WTC11 (cell line): ENCODE measurements around the gene C10orf95.

Experiments
- CREB1 ChIP-seq: sonication (generic); formaldehyde crosslinking; IDR thresholded peaks from 2 replicates; pipeline ENCODE4 v1.8.0; 2023; ENCODE audit warnings: mild to moderate bottlenecking, missing genetic modification reagents
- CTCF ChIP-seq: fragments of 200-600 bp; IDR thresholded peaks from 2 replicates; pipeline ENCODE4 v1.8.0; 2022; ENCODE audit warnings: antibody characterized with exemption
- FOXK1 ChIP-seq: sonication (generic); formaldehyde crosslinking; IDR thresholded peaks from 2 replicates; pipeline ENCODE4 v1.8.0; 2022; ENCODE audit warnings: mild to moderate bottlenecking, moderate library complexity, missing genetic modification reagents
- JUN ChIP-seq: sonication (generic); formaldehyde crosslinking; IDR thresholded peaks from 2 replicates; pipeline ENCODE4 v1.8.0; 2023; ENCODE audit warnings: mild to moderate bottlenecking, missing genetic modification reagents
- KAT7 ChIP-seq: sonication (generic); formaldehyde crosslinking; IDR thresholded peaks from 2 replicates; pipeline ENCODE4 v1.8.1; 2023; ENCODE audit warnings: missing genetic modification reagents, mild to moderate bottlenecking, borderline replicate concordance
- MAX ChIP-seq: sonication (generic); formaldehyde crosslinking; IDR thresholded peaks from 2 replicates; pipeline ENCODE4 v1.8.0; 2022; ENCODE audit warnings: mild to moderate bottlenecking, missing genetic modification reagents
- MXD4 ChIP-seq: fragments of 250-450 bp; sonication (Bioruptor Pico); IDR thresholded peaks from 2 replicates; pipeline ENCODE4 v1.8.0; 2021; ENCODE audit warnings: mild to moderate bottlenecking, moderate library complexity, borderline replicate concordance
- TEAD4 ChIP-seq: sonication (generic); formaldehyde crosslinking; IDR thresholded peaks from 2 replicates; pipeline ENCODE4 v1.8.0; 2022; ENCODE audit warnings: mild to moderate bottlenecking, missing genetic modification reagents
- TF ChIP-seq, protein P1 (sequence below): sonication (generic); formaldehyde crosslinking; conservative IDR thresholded peaks from 2 replicates; pipeline ENCODE4 v1.8.1; 2022; ENCODE audit warnings: mild to moderate bottlenecking, missing genetic modification reagents
- TF ChIP-seq, protein P2 (sequence below): sonication (generic); formaldehyde crosslinking; IDR thresholded peaks from 2 replicates; pipeline ENCODE4 v1.8.0; 2022; ENCODE audit warnings: mild to moderate bottlenecking, missing genetic modification reagents

DNA sequence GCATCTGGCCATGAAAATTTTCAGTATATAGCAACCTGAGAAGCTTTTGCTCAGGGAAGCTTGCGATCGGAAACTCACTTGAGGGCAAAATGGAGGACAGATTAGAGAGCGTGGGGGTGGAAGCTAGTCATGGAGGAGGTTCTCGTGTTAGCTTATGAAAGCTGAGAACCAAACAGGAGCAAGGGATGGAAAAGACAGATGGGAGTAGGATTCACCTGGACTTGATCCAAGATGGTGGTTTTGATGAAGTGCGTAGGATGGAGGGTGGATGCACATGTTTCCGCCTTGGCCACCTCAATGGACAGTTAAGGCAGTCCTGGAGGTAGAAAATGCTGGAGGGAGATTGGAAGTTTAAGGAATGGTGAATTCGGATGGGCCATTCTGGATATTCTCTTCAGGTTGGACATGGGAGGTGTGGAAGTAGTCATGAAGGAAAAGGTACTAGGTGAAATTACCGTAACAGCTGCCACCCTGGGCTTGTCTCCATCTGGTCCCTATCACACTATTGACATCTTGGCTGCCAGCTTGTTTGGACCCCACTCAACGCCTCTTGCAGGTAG lies 6.3 kb upstream of the C10orf95 start:
- TF ChIP-seq TEAD4 (CRISPR knock-in tag) (no peak), CTCF (no peak), CREB1 (CRISPR knock-in tag) (no peak), KAT7 (no peak), MXD4 (CRISPR knock-in tag) (no peak), FOXK1 (CRISPR knock-in tag) (no peak), MAX (CRISPR knock-in tag) (no peak), JUN (CRISPR knock-in tag) (no peak)
- TF ChIP-seq, protein P1, sequence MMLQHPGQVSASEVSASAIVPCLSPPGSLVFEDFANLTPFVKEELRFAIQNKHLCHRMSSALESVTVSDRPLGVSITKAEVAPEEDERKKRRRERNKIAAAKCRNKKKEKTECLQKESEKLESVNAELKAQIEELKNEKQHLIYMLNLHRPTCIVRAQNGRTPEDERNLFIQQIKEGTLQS (CRISPR knock-in tag): no peak
- TF ChIP-seq, protein P2, sequence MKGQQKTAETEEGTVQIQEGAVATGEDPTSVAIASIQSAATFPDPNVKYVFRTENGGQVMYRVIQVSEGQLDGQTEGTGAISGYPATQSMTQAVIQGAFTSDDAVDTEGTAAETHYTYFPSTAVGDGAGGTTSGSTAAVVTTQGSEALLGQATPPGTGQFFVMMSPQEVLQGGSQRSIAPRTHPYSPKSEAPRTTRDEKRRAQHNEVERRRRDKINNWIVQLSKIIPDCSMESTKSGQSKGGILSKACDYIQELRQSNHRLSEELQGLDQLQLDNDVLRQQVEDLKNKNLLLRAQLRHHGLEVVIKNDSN (CRISPR knock-in tag): no peak
